PFSK-1 (cell line): Measurements from ENCODE around the gene COMP.

Experiments used
- FOXP2 ChIP-seq: optimal IDR thresholded peaks from 2 replicates; pipeline ENCODE3; 2011; ENCODE audit warnings: borderline replicate concordance, control low read depth, inconsistent platforms; ENCODE audit not compliant: insufficient read depth; ENCODE audit errors: extremely low read length, extremely low read depth
- POLR2AphosphoS5 ChIP-seq: IDR thresholded peaks from 2 replicates; pipeline ENCODE4 v1.6.1; 2012; ENCODE audit warnings: low read depth, mild to moderate bottlenecking, control low read depth, low read length, moderate library complexity
- REST ChIP-seq, 2 experiments: IDR thresholded peaks; 2 replicates each; pipeline versions ENCODE4 v1.6.1 to v1.8.0; 2011 to 2012; ENCODE audit warnings: low read depth in 2 of 2, low read length in 2 of 2, control low read depth in 1 of 2, inconsistent platforms in 1 of 2, mild to moderate bottlenecking in 1 of 2, moderate library complexity in 1 of 2; ENCODE audit not compliant: insufficient read depth in 1 of 2
- SIN3A ChIP-seq: IDR thresholded peaks from 2 replicates; pipeline ENCODE4 v1.6.1; 2012; ENCODE audit warnings: mild to moderate bottlenecking, low read length, moderate library complexity, borderline replicate concordance; ENCODE audit not compliant: insufficient read depth
- TAF1 ChIP-seq: IDR thresholded peaks from 2 replicates; pipeline ENCODE4 v1.6.1; 2012; ENCODE audit warnings: low read length, control low read depth, borderline replicate concordance; ENCODE audit not compliant: insufficient read depth

COMP gene

DNA sequence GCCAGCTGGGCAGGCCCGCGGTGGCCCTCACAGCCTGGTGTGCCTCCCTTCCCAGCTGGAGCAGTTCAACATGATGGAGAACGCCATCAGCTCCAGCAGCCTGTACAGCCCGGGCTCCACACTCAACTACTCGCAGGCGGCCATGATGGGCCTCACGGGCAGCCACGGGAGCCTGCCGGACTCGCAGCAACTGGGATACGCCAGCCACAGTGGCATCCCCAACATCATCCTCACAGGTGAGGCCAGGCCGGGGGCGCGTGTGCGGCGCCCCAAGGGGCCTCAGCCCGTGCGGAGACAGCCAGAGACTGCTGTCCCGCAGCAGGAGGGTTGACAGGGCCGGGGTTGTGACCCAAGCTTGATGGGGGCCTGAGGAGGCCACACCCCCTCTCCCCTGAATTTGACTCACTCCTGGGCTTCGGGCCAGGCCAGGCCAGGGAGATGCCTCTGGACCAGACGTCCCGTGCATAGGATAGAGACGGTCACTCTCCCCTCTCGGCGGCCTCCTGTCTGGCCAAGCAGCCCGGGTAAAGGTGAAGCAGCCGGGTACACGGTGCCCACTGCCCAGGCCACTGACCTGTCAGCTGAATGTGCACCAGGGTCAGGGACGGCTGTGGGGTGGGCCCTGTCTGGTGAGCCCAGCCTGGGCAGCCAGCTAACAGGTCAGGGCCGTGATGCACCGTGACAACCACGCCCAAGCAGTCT, 15.4 kb downstream of the COMP start:
- no peak for TF ChIP-seq POLR2AphosphoS5
- TF ChIP-seq TAF1 = no peak
- TF ChIP-seq SIN3A = no peak
- no peak for TF ChIP-seq REST (IDR thresholded peaks at IDR 0.05; ENCODE audit: insufficient read depth in 1 of 2, low read depth in 2 of 2, low read length in 2 of 2)
- TF ChIP-seq FOXP2 = no peak

DNA sequence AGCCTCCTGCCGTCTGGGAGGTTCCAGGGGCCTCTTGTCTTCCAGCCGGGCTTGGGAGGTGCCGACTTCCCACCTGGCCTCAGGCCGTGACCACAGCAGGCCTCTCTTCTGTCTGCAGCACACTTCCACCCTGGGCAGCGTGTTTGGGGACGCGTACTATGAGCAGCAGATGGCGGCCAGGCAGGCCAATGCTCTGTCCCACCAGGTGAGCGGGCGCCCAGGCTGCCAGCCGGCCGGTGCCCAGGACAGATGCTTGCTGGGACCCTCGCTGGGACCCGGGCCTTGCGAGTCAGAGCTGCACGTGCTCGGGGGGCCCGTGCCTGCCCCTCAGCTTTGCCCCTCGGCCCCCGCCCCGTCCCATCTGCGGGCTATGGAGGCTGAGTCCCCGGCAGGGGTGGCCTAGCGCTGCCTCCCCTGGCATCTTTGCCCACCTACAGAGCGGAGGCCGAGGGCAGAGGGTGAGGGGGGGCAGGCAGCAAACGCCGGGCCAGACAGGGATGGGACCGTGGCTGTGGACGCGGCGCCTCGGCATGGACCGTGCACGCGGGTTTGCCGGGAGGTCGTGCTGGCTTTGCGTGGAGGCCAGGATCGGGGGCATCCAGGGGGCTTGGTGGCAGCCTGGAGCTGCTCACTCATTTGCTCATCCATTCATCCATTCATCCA, 16.2 kb downstream of the COMP start:
- no peak for TF ChIP-seq POLR2AphosphoS5
- TF ChIP-seq SIN3A = no peak
- no peak for TF ChIP-seq FOXP2
- TF ChIP-seq REST (IDR thresholded peaks at IDR 0.05; ENCODE audit: insufficient read depth in 1 of 2, low read depth in 2 of 2, low read length in 2 of 2) = no peak
- TF ChIP-seq TAF1 = no peak

GRCh38 chr19:18774107-18774506, 17.0 kb downstream of the COMP start:
- no peak for TF ChIP-seq TAF1
- TF ChIP-seq POLR2AphosphoS5 = no peak
- no peak for TF ChIP-seq SIN3A

GRCh38 chr19:18773682-18774081, 17.4 kb downstream of the COMP start:
- TF ChIP-seq SIN3A = no peak
- TF ChIP-seq POLR2AphosphoS5 = no peak
- TF ChIP-seq FOXP2 = no peak
- TF ChIP-seq TAF1 = no peak
- no peak for TF ChIP-seq REST (IDR thresholded peaks at IDR 0.05; ENCODE audit: insufficient read depth in 1 of 2, low read depth in 2 of 2, low read length in 2 of 2)

GRCh38 chr19:18772620-18773587, 18.2 kb downstream of the COMP start:
- TF ChIP-seq SIN3A (no peak), TAF1 (no peak), POLR2AphosphoS5 (no peak), REST (IDR thresholded peaks at IDR 0.05; ENCODE audit: insufficient read depth in 1 of 2, low read depth in 2 of 2, low read length in 2 of 2) (no peak), FOXP2 (no peak)
